HepG2 (cell line): ENCODE measurements around the gene METRNL. TPM values are rescaled to one million over a fixed set of nuclear protein-coding genes. Genes with fewer than 3 reads are reported as not detected.

Experiments used
- ATRX ChIP-seq: sonication (generic); formaldehyde crosslinking; IDR thresholded peaks from 2 replicates; pipeline ENCODE4 v1.4.0; 2020; ENCODE audit warnings: missing genetic modification reagents, borderline replicate concordance
- GATA4 ChIP-seq: sonication (generic); IDR thresholded peaks from 2 replicates; pipeline ENCODE4 v1.6.1; 2016; ENCODE audit warnings: antibody characterized with exemption, low read depth, borderline replicate concordance
- RBFOX2 ChIP-seq: fragments of 200-400 bp; formaldehyde crosslinking; IDR thresholded peaks from 2 replicates; pipeline ENCODE4 v1.6.1; 2017; ENCODE audit warnings: low read depth, mild to moderate bottlenecking, low read length
- SATB2 ChIP-seq: sonication (generic); formaldehyde crosslinking; IDR thresholded peaks from 2 replicates; pipeline ENCODE4 v1.5.0; 2020; ENCODE audit warnings: missing genetic modification reagents
- WIZ ChIP-seq: sonication (generic); formaldehyde crosslinking; IDR thresholded peaks from 2 replicates; pipeline ENCODE4 v1.5.1; 2020; ENCODE audit warnings: mild to moderate bottlenecking, missing genetic modification reagents
- YEATS2 ChIP-seq: sonication (generic); formaldehyde crosslinking; IDR thresholded peaks from 2 replicates; pipeline ENCODE4 v1.4.0; 2020; ENCODE audit warnings: missing genetic modification reagents, borderline replicate concordance
- ZBTB38 ChIP-seq: sonication (generic); formaldehyde crosslinking; IDR thresholded peaks from 2 replicates; pipeline ENCODE4 v1.5.1; 2020; ENCODE audit warnings: mild to moderate bottlenecking, missing genetic modification reagents
- ZNF205 ChIP-seq: IDR thresholded peaks from 2 replicates; pipeline ENCODE4 v1.6.1; 2018; ENCODE audit warnings: missing biosample characterization, missing genetic modification reagents
- ZNF317 ChIP-seq: sonication (generic); formaldehyde crosslinking; IDR thresholded peaks from 2 replicates; pipeline ENCODE4 v1.5.0; 2020; ENCODE audit warnings: mild to moderate bottlenecking, missing genetic modification reagents
- ZNF543 ChIP-seq: sonication (generic); formaldehyde crosslinking; IDR thresholded peaks from 2 replicates; pipeline ENCODE4 v1.4.0; 2020; ENCODE audit warnings: mild to moderate bottlenecking, missing genetic modification reagents
- polyA plus RNA-seq, 8 experiments: library from polyadenylated mRNA; depleted of rRNA in 3 of 8; stranded (reverse) in 7 of 8; unstranded in 1 of 8; fragments of >200 nt; fragmentation: Illumina TruSeq in 4 of 8; extraction: Trizol in 4 of 8; gene quantifications; 2 replicates each; pipeline versions ENCODE4 v1.2.1 to v1.2.3, GENCODE V29; 2011 to 2016; ENCODE audit warnings: low read depth in 4 of 8, missing spikeins in 1 of 8, mixed read lengths in 1 of 8; ENCODE audit not compliant: insufficient read depth in 1 of 8
- total RNA-seq, 5 experiments: library from RNA; depleted of rRNA; stranded (reverse); fragments of >200 nt; fragmentation: Illumina TruSeq; extraction: Trizol; gene quantifications; 2 replicates each; pipeline ENCODE4 v1.2.3, GENCODE V29; 2016; ENCODE audit warnings: low read depth in 1 of 5

The METRNL gene
- total and polyA plus RNA-seq, 2 of the 13 experiments (the other 11 are each of a cell fraction or from before 2014, with no cell fraction given): 0.66 to 0.84 TPM

DNA sequence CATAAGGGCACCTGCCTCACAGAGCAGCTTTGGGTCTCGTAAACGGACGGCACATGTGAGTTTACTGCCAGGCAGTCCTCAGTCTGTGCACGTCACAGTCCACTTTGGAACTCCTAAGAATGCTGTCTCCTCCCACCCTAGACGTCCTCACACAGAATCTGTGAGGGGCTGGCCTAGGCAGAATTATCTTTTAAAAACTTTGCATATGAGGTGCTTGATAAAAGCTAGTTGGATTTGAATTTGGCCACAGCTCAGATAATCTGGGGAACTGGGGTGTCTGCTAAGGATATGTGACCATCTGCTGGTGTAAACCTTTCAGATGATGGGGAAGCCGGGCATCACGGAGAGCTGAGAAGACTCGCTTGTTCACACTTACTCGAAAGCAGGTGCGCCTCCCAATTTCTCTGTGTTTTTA is 64.4 kb downstream of the METRNL start (continued):
- TF ChIP-seq GATA4: no peak
- TF ChIP-seq ZNF543: no peak
- TF ChIP-seq WIZ (CRISPR knock-in tag): no peak
- no peak for TF ChIP-seq ATRX (CRISPR knock-in tag)
- no peak for TF ChIP-seq RBFOX2
- no peak for TF ChIP-seq ZNF317 (CRISPR knock-in tag)
- TF ChIP-seq SATB2: no peak
- no peak for TF ChIP-seq YEATS2 (CRISPR knock-in tag)
- no peak for TF ChIP-seq ZNF205 (CRISPR knock-in tag)
- TF ChIP-seq ZBTB38 (CRISPR knock-in tag): no peak

Other genes with a start within 250 kb of the METRNL start
- not detected in 2 replicates for gene ZNF750, start 239.6 kb upstream of the METRNL start, total RNA-seq (2016; rRNA removed; fragmentation: Illumina TruSeq; extraction: Trizol)
- gene ZNF750, start 239.6 kb upstream of the METRNL start, polyA plus RNA-seq (2011; rRNA removed): not detected in 2 replicates